Neural cell (in vitro differentiated cells): ENCODE measurements around the gene KMT5B. TPM values are rescaled to one million over a fixed set of nuclear protein-coding genes. Genes with fewer than 3 reads are reported as not detected.

Experiments
- H2AFZ ChIP-seq: fragments of 200-600, 300-800 bp; sonication (generic), shearing (Covaris generic); 2 replicates; pipeline ENCODE4 v1.6.0; 2014; ENCODE audit warnings: low read depth, mild to moderate bottlenecking, antibody characterized with exemption, low read length, moderate library complexity
- H3F3A ChIP-seq: fragments of 200-600 bp; shearing (Covaris generic); 2 replicates; pipeline ENCODE4 v1.6.1; 2016; ENCODE audit warnings: mild to moderate bottlenecking, moderate library complexity, mixed read lengths, antibody characterized with exemption, low read length; ENCODE audit not compliant: insufficient read depth, poor library complexity, severe bottlenecking
- H3K27ac ChIP-seq: fragments of 200-600, 300-800 bp; sonication (generic), shearing (Covaris generic); 2 replicates; pipeline ENCODE4 v1.5.1; 2014; ENCODE audit warnings: mild to moderate bottlenecking, low read length, moderate library complexity
- H3K27me3 ChIP-seq: fragments of 300-800, 200-600 bp; sonication (generic), shearing (Covaris generic); 2 replicates; pipeline ENCODE4 v1.6.0; 2014; ENCODE audit warnings: mild to moderate bottlenecking, low read depth, low read length, moderate library complexity; ENCODE audit not compliant: insufficient read depth
- H3K36me3 ChIP-seq: fragments of 300-800, 200-600 bp; sonication (generic), shearing (Covaris generic); 2 replicates; pipeline ENCODE4 v1.5.1; 2014; ENCODE audit warnings: mild to moderate bottlenecking, antibody characterized with exemption, low read length, moderate library complexity; ENCODE audit not compliant: insufficient read depth
- H3K4me2 ChIP-seq: fragments of 300-800, 200-600 bp; sonication (generic), shearing (Covaris generic); 2 replicates; pipeline ENCODE4 v1.6.0; 2014; ENCODE audit warnings: mild to moderate bottlenecking, low read length
- H3K4me3 ChIP-seq: fragments of 300-800, 200-600 bp; sonication (generic), shearing (Covaris generic); 2 replicates; pipeline ENCODE4 v1.5.1; 2014; ENCODE audit warnings: mild to moderate bottlenecking, low read length, moderate library complexity
- H3K79me2 ChIP-seq: fragments of 200-600 bp; shearing (Covaris generic); replicated peaks from 2 replicates; pipeline ENCODE4 v1.6.0; 2014; ENCODE audit warnings: mild to moderate bottlenecking, low read length, moderate library complexity; ENCODE audit not compliant: insufficient read depth
- H3K9ac ChIP-seq: fragments of 300-800, 200-600 bp; sonication (generic), shearing (Covaris generic); 2 replicates; pipeline ENCODE4 v1.6.1; 2016; ENCODE audit warnings: mild to moderate bottlenecking, low read length, mixed read lengths
- H3K9me2 ChIP-seq: fragments of 200-600 bp; shearing (Covaris generic); 2 replicates; pipeline ENCODE4 v1.6.1; 2016; ENCODE audit warnings: mild to moderate bottlenecking, low read length, mixed read lengths; ENCODE audit not compliant: insufficient read depth
- H3K9me3 ChIP-seq: fragments of 200-600, 300-800 bp; sonication (generic), shearing (Covaris generic); 2 replicates; pipeline ENCODE4 v1.6.1; 2016; ENCODE audit warnings: mild to moderate bottlenecking, mixed run types, low read length, moderate library complexity, mixed read lengths
- H4K20me1 ChIP-seq: fragments of 200-600 bp; shearing (Covaris generic); 2 replicates; pipeline ENCODE4 v1.6.1; 2016; ENCODE audit warnings: mild to moderate bottlenecking, mixed run types; ENCODE audit not compliant: insufficient read depth
- EP300 ChIP-seq: fragments of 450-650 bp; conservative IDR thresholded peaks from 2 replicates; pipeline ENCODE4 v1.6.1; 2014; ENCODE audit warnings: antibody characterized with exemption, mild to moderate bottlenecking, moderate library complexity; ENCODE audit not compliant: poor library complexity, severe bottlenecking
- EZH2 ChIP-seq: fragments of 200-600, 300-800 bp; shearing (Covaris generic), sonication (generic); IDR thresholded peaks from 2 replicates; pipeline ENCODE4 v1.6.1; 2014; ENCODE audit warnings: antibody characterized with exemption, low read length, borderline replicate concordance, mild to moderate bottlenecking; ENCODE audit not compliant: insufficient read depth, poor library complexity, severe bottlenecking
- MXI1 ChIP-seq: fragments of 450-650 bp; conservative IDR thresholded peaks from 2 replicates; pipeline ENCODE4 v1.6.1; 2014; ENCODE audit warnings: antibody characterized with exemption, mild to moderate bottlenecking; ENCODE audit not compliant: poor library complexity, severe bottlenecking
- POLR2AphosphoS5 ChIP-seq: IDR thresholded peaks from 2 replicates; pipeline ENCODE4 v1.6.1; 2012
- RAD21 ChIP-seq: fragments of 450-650 bp; conservative IDR thresholded peaks from 2 replicates; pipeline ENCODE4 v1.6.1; 2014; ENCODE audit warnings: antibody characterized with exemption, mild to moderate bottlenecking, moderate library complexity
- REST ChIP-seq: IDR thresholded peaks from 2 replicates; pipeline ENCODE4 v1.6.1; 2012; ENCODE audit warnings: borderline replicate concordance
- SMC3 ChIP-seq: fragments of 450-650 bp; conservative IDR thresholded peaks from 2 replicates; pipeline ENCODE4 v1.6.1; 2014; ENCODE audit warnings: antibody characterized with exemption, mild to moderate bottlenecking, moderate library complexity; ENCODE audit not compliant: poor library complexity
- TAF1 ChIP-seq: IDR thresholded peaks from 2 replicates; pipeline ENCODE4 v1.6.1; 2012; ENCODE audit warnings: low read depth
- polyA plus RNA-seq: library from polyadenylated mRNA; depleted of rRNA; stranded (reverse); fragments of >200 nt; gene quantifications from 2 replicates; pipeline ENCODE4 v1.2.3, GENCODE V29; 2014
- TF ChIP-seq, protein P1 (sequence below): fragments of 450-650 bp; IDR thresholded peaks from 2 replicates; pipeline ENCODE4 v1.5.1; 2014; ENCODE audit warnings: antibody characterized with exemption, mild to moderate bottlenecking, moderate library complexity; ENCODE audit not compliant: poor library complexity, severe bottlenecking

KMT5B gene
- polyA plus RNA-seq, 1 donor from 2014 or later: 107 TPM

DNA sequence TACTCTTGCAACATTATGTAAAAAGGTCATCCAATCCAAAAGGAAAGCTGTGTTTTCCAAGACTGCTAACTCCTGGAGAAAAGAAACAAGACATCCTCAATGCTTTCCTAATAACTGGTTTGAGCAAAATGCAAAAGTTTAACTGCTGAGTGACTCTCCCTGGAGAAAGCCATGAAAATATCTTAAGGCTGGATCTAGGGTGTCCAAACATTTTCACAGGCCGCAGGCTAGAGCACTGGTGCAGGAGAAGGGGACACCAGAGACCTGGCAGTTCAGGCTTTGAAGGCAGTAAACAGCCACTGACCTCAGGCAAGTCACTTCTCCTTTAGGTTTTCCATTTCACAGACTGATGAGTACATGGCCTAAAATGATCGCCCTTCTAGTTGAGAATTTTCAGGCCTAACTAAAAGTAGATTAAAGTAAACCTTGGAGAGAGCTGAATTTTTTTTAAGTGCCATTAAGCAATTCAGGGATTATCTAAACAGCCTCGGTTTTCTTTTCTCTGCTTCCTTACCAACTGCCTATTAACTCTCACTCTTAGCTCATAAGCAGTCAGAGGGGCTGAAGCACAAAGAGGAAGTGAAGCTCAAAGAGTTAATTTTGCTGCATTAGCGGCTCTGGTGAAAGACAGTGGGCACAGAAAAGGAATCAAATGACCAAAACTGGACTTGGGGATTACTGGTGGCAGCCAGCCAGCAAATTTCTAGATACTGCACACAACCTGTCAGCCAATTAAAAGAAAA, 94.2 kb downstream of the KMT5B start:
- H3K36me3 ChIP-seq: no peaks in the 10 kb centered on the region
- H2AFZ ChIP-seq: no peak overlapping the region
- H3K27ac ChIP-seq: no peak overlapping the region
- no peak for TF ChIP-seq EZH2
- TF ChIP-seq POLR2AphosphoS5: no peak
- TF ChIP-seq TAF1: no peak
- no peak for TF ChIP-seq RAD21
- no peak for TF ChIP-seq REST
- no peak for TF ChIP-seq EP300
- TF ChIP-seq, protein P1, sequence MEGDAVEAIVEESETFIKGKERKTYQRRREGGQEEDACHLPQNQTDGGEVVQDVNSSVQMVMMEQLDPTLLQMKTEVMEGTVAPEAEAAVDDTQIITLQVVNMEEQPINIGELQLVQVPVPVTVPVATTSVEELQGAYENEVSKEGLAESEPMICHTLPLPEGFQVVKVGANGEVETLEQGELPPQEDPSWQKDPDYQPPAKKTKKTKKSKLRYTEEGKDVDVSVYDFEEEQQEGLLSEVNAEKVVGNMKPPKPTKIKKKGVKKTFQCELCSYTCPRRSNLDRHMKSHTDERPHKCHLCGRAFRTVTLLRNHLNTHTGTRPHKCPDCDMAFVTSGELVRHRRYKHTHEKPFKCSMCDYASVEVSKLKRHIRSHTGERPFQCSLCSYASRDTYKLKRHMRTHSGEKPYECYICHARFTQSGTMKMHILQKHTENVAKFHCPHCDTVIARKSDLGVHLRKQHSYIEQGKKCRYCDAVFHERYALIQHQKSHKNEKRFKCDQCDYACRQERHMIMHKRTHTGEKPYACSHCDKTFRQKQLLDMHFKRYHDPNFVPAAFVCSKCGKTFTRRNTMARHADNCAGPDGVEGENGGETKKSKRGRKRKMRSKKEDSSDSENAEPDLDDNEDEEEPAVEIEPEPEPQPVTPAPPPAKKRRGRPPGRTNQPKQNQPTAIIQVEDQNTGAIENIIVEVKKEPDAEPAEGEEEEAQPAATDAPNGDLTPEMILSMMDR: no peak
- TF ChIP-seq MXI1: no peak
- TF ChIP-seq SMC3: no peak
- H3K9ac ChIP-seq: no peak overlapping the region
- no peaks in the 10 kb centered on the region for H3K27me3 ChIP-seq
- H3K9me3 ChIP-seq: no peaks in the 10 kb centered on the region
- no peaks in the 10 kb centered on the region for H3F3A ChIP-seq
- H3K9me2 ChIP-seq: no peaks in the 10 kb centered on the region
- no peak overlapping the region for H3K4me2 ChIP-seq
- peak overlapping the region; percentile 81 for H3K4me3 ChIP-seq
- no peaks in the 10 kb centered on the region for H4K20me1 ChIP-seq
- peaks cover 41% of the 10 kb centered on the region for H3K79me2 ChIP-seq

- Histone ChIP-seq H3K79me2 (peaks cover 41% of the 10 kb centered on the region), H3K36me3 (no peaks in the 10 kb centered on the region), H3K27ac (no peak overlapping the region), H3K4me3 (no peak overlapping the region), H3K9me2 (no peaks in the 10 kb centered on the region), H3K9me3 (no peaks in the 10 kb centered on the region), H4K20me1 (no peaks in the 10 kb centered on the region), H3F3A (no peaks in the 10 kb centered on the region), H3K9ac (no peak overlapping the region), H3K4me2 (no peak overlapping the region), H3K27me3 (no peaks in the 10 kb centered on the region), H2AFZ (no peak overlapping the region)
- no peak for TF ChIP-seq POLR2AphosphoS5
- no peak for TF ChIP-seq SMC3
- TF ChIP-seq REST: no peak
- no peak for TF ChIP-seq EZH2
- no peak for TF ChIP-seq TAF1
- no peak for TF ChIP-seq RAD21
- TF ChIP-seq, protein P1: no peak
- no peak for TF ChIP-seq MXI1
- no peak for TF ChIP-seq EP300
Observed at GRCh38 chr11:68117853-68118470, 95.1 kb downstream of the KMT5B start.
